Naive thymus-derived CD8-positive, alpha-beta T cell (primary cell): ENCODE data around the gene SMYD5. TPM values are rescaled to one million over a fixed set of nuclear protein-coding genes. Genes with fewer than 3 reads are reported as not detected.
"Not testable (repeated sequence)": the region's sequence is repeated elsewhere in the genome, so short reads cannot be mapped to it uniquely, and the experiment has no call there.

Experiments
- ATAC-seq, 2 donors: fragments of 150-1000 bp; cut with Tn5 transposase in 1 of 2; sonication (Bioruptor Pico), chemical (Tn5 transposase) in 1 of 2; 1 replicate in 1 of 2; 2 replicates in 1 of 2; pipeline ENCODE4 v1.10.0; 2021; ENCODE audit warnings: mild to moderate bottlenecking in 2 of 2, moderate library complexity in 2 of 2
- POLR2A ChIA-PET: fragments of 350-600 bp; sonication (Branson Sonifier 250); formaldehyde crosslinking; loops from one replicate; lab custom pipeline; 2021; ENCODE audit warnings: antibody characterized with exemption; lab: Charles Lee
- DNase-seq, 10 donors: peaks; one replicate each; pipeline versions ENCODE4 v3.0.0 to v3.0.0-alpha.2; 2020 to 2022
- H3K27ac Mint-ChIP-seq, 10 donors: one replicate each; pipeline ENCODE4 v1.8.0; 2020 to 2022; ENCODE audit warnings: mild to moderate bottlenecking in 10 of 10, mixed read lengths in 10 of 10, moderate library complexity in 4 of 10, inconsistent platforms in 1 of 10
- H3K27me3 Mint-ChIP-seq, 5 donors: one replicate each; pipeline ENCODE4 v1.8.0; 2021 to 2022; ENCODE audit warnings: mixed read lengths in 5 of 5
- H3K36me3 Mint-ChIP-seq, 3 donors: one replicate each; pipeline ENCODE4 v1.8.0; 2020 to 2022; ENCODE audit warnings: mixed read lengths in 3 of 3, mild to moderate bottlenecking in 2 of 3, inconsistent platforms in 1 of 3
- H3K4me1 Mint-ChIP-seq, 4 donors: one replicate each; pipeline ENCODE4 v1.8.0; 2021 to 2022; ENCODE audit warnings: mixed read lengths in 4 of 4
- H3K4me3 Mint-ChIP-seq, 10 donors: one replicate each; pipeline ENCODE4 v1.8.0; 2020 to 2022; ENCODE audit warnings: mild to moderate bottlenecking in 10 of 10, mixed read lengths in 10 of 10, moderate library complexity in 6 of 10, inconsistent platforms in 1 of 10
- H3K9me3 Mint-ChIP-seq, 9 donors: one replicate each; pipeline ENCODE4 v1.8.0; 2020 to 2022; ENCODE audit warnings: mixed read lengths in 9 of 9, mild to moderate bottlenecking in 3 of 9, inconsistent platforms in 1 of 9, moderate library complexity in 1 of 9
- polyA plus RNA-seq, 3 donors: library from polyadenylated mRNA; unstranded; fragments of 300-500 nt; fragmentation: Illumina TruSeq; gene quantifications; one replicate each; pipeline ENCODE4 v1.2.3, GENCODE V29; 2021
- total RNA-seq, 8 experiments: library from RNA in 2 of 8; stranded (reverse) in 2 of 8; gene quantifications; one replicate each; pipeline ENCODE4 v1.2.3 and lab custom pipeline; 2021 to 2026

SMYD5 gene
- total and polyA plus RNA-seq, 5 experiments from 2014 or later, result 22.7 to 56.3 (median 28.3) TPM

- peak in 3 of 10 donors; percentile 17 to 72 (median 18) for DNase-seq
- Mint-ChIP-seq H3K9me3 (no peaks in the 10 kb centered on the region), H3K27me3 (no peaks in the 10 kb centered on the region), H3K4me1 (peaks cover 7 to 13% (median 9%) of the 10 kb centered on the region in 4 donors), H3K36me3 (peaks cover 0 to 39% (median 0%) of the 10 kb centered on the region in 3 donors), H3K4me3 (no peak overlapping the region), H3K27ac (peak overlapping the region in 5 of 10 donors; percentile 32 to 87 (median 43))
- POLR2A ChIA-PET, result interaction anchor here (1.4 to 1.5 kb wide), 2 partner anchors 24 to 33 kb away, joined by 3 to 4 read pairs; partner anchors contain the start of gene PRADC1
- no peak for ATAC-seq
These were observed 43.5 kb downstream of the SMYD5 start for GRCh38 chr2:73257425-73258125.

- DNase-seq, result no peak
- H3K9me3 Mint-ChIP-seq, result no peaks in the 10 kb centered on the region
- peaks cover 0 to 36% (median 0%) of the 10 kb centered on the region in 3 donors for H3K36me3 Mint-ChIP-seq
- POLR2A ChIA-PET, result interaction anchor here (1.5 kb wide), 1 partner anchor 25 kb away, joined by 3 read pairs; the partner anchor contains the start of gene PRADC1
- H3K27me3 Mint-ChIP-seq, result no peaks in the 10 kb centered on the region
- H3K27ac Mint-ChIP-seq, result peak overlapping the region in 2 of 10 donors; percentile 32 to 87
- H3K4me1 Mint-ChIP-seq, result peaks cover 7 to 13% (median 8%) of the 10 kb centered on the region in 4 donors
- no peak for ATAC-seq
- H3K4me3 Mint-ChIP-seq, result no peak overlapping the region
These were observed 44.3 kb downstream of the SMYD5 start for GRCh38 chr2:73258186-73258912.

DNA sequence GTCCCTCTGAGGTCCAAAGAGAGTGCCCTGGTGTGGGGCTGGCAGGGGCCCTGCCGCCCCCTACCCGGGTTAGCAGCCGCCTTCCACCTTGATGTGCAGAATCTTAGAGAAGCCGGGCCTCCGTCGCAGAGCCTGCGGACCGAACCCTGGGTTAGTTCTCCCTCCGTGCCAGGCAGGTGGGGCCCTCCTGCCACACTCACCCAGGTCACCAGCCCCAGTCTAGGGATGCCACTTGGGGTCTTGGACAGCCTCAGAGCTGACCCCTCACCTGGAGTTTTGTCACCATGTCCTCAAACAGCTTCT, 44.8 kb downstream of the SMYD5 start:
- peaks cover 7 to 13% (median 8%) of the 10 kb centered on the region in 4 donors for H3K4me1 Mint-ChIP-seq
- peaks cover 0 to 34% (median 2%) of the 10 kb centered on the region in 3 donors for H3K36me3 Mint-ChIP-seq
- DNase-seq (no peak), ATAC-seq (no peak)
- no peak overlapping the region for H3K4me3 Mint-ChIP-seq
- no peaks in the 10 kb centered on the region for H3K9me3 Mint-ChIP-seq
- H3K27me3 Mint-ChIP-seq, result no peaks in the 10 kb centered on the region
- H3K27ac Mint-ChIP-seq, result peak overlapping the region in 2 of 10 donors; percentile 75 to 76
- POLR2A ChIA-PET, result no interaction called here

GRCh38 chr2:73259276-73259675, 45.2 kb downstream of the SMYD5 start:
- Mint-ChIP-seq H3K9me3 (no peaks in the 10 kb centered on the region), H3K36me3 (peaks cover 0 to 32% (median 2%) of the 10 kb centered on the region in 3 donors), H3K4me1 (peaks cover 7 to 13% (median 8%) of the 10 kb centered on the region in 4 donors), H3K27me3 (no peaks in the 10 kb centered on the region), H3K27ac (peak overlapping the region in 3 of 10 donors; percentile 75 to 80 (median 76)), H3K4me3 (no peak overlapping the region)
- ATAC-seq, result no peak
- DNase-seq, result no peak
- POLR2A ChIA-PET, result no interaction called here

DNA sequence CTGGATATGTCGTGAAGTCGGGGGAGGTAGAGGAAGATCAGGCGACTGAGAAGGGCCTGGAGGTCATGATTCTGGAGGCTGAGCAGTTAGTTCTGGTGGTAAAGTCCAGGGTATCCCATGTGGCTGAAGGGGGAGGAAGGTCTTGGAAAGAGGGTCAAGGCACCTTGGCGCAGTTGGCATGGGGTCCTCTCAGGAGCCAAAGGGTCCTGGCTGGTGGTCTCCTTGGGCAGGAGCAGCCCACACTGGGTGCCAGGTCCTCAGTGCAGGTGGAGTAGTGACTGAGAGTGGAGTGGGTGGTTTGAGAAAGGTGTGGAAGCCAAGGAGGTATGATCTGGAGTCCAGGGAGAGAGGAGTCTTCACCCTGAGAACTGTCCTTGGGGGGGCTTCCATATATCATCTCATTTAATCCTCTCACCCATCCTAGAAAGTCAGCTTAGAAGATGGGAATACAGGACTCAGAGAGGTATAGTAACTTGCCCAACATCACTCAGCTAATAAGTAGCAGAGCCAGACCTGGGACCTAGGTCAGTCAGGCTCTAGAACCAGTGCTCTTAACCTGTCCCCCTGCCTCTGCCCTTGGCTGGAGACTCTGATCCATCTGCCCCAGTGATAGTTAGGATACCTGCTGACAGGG, 45.8 kb downstream of the SMYD5 start:
- Mint-ChIP-seq H3K4me1 (peaks cover 7 to 13% (median 8%) of the 10 kb centered on the region in 4 donors), H3K27me3 (no peaks in the 10 kb centered on the region), H3K27ac (peak overlapping the region in 3 of 10 donors; percentile 75 to 80 (median 76)), H3K36me3 (peaks cover 0 to 29% (median 2%) of the 10 kb centered on the region in 3 donors), H3K4me3 (no peak overlapping the region), H3K9me3 (no peaks in the 10 kb centered on the region)
- DNase-seq (no peak), ATAC-seq (no peak)
- POLR2A ChIA-PET, result no interaction called here

DNA sequence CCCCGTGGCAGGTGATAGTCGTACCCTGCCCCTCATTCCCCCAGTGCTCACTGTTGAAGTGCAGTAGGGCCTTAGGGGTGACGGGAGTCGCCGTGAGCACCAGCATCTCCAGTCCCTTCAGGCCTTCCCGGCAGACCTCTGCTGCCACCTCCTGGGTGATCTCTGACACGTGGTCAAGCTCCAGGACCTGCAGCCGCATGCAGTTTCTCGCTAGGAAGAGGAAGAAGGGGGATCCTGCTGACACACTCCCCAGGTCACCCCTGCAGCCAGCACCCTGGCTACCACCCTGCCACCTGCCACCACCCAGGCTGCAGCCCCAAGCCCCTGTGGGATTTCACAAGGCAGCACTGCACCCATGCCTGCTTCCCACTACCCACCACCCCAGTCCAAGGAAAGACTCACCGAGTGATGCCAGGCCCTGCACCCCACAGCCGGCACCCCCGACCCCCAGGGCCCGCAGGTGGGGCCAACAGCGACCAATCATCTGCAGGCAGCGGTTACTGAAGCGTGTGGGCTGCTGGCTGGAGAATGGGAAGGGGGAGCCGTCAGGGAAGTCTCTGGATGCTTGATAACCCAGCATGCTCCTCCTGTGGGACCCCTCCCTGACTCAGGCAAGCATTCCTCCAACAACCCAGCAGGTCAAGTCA, 46.4 kb downstream of the SMYD5 start:
- POLR2A ChIA-PET, result no interaction called here
- DNase-seq (no peak), ATAC-seq (no peak)
- Mint-ChIP-seq H3K9me3 (no peaks in the 10 kb centered on the region), H3K4me1 (peaks cover 7 to 13% (median 8%) of the 10 kb centered on the region in 4 donors), H3K27me3 (no peaks in the 10 kb centered on the region), H3K27ac (no peak overlapping the region), H3K4me3 (no peak overlapping the region), H3K36me3 (peaks cover 0 to 29% (median 2%) of the 10 kb centered on the region in 3 donors)

GRCh38 chr2:73262108-73262651, 48.1 kb downstream of the SMYD5 start:
- no peak for DNase-seq
- H3K4me3 Mint-ChIP-seq, result no peak overlapping the region
- no peak for ATAC-seq
- H3K36me3 Mint-ChIP-seq, result peaks cover 0 to 34% (median 2%) of the 10 kb centered on the region in 3 donors
- POLR2A ChIA-PET, result interaction anchor here (0.6 kb wide), 1 partner anchor 28 kb away, joined by 3 read pairs; no protein-coding TSS in a partner anchor
- H3K4me1 Mint-ChIP-seq, result peaks cover 5 to 15% (median 12%) of the 10 kb centered on the region in 4 donors
- H3K27me3 Mint-ChIP-seq, result no peaks in the 10 kb centered on the region
- H3K27ac Mint-ChIP-seq, result peak overlapping the region in 1 of 10 donors; percentile 24
- H3K9me3 Mint-ChIP-seq, result no peaks in the 10 kb centered on the region

DNA sequence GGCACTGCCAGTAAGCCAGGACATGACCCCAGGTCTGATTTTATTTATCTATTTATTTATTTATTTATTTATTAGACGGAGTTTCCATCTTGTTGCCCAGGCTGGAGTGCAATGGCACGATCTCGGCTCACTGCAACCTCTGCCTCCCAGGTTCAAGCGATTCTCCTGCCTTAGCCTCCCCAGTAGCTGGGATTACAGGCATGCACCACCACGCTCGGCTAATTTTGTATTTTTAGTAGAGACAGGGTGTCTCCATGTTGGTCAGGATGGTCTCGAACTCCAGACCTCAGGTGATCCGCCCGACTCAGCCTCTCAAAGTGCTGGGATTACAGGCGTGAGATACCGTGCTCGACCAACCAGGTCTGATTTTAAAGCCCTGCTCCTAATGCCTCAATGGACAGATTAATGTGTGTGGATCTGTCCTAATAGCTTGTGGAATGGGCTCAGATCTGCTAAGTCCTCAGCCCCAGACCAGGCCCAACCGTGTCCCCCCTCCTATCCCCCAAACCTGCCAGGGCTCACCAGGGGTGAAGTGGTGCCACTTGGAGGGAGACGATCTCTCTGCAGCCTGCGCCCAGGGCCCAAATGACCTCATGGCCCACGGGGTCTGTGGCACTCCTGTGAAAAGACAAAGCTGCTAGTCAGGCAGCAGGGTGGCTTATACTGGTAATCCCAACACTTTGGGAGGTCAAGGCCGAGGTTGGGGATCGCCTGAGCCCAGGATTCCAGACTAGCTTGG, 48.8 kb downstream of the SMYD5 start:
- POLR2A ChIA-PET, result interaction anchor here (0.6 kb wide), 1 partner anchor 27 kb away, joined by 3 read pairs; no protein-coding TSS in a partner anchor
- Mint-ChIP-seq H3K4me1 (peaks cover 8 to 15% (median 14%) of the 10 kb centered on the region in 4 donors), H3K36me3 (peaks cover 0 to 34% (median 2%) of the 10 kb centered on the region in 3 donors)
- H3K27me3 Mint-ChIP-seq, H3K9me3 Mint-ChIP-seq, H3K27ac Mint-ChIP-seq, DNase-seq, ATAC-seq, H3K4me3 Mint-ChIP-seq: not testable (repeated sequence)

- POLR2A ChIA-PET, result no interaction called here
- peaks cover 0 to 38% (median 2%) of the 10 kb centered on the region in 3 donors for H3K36me3 Mint-ChIP-seq
These were observed 49.7 kb downstream of the SMYD5 start for GRCh38 chr2:73263540-73264331.

DNA sequence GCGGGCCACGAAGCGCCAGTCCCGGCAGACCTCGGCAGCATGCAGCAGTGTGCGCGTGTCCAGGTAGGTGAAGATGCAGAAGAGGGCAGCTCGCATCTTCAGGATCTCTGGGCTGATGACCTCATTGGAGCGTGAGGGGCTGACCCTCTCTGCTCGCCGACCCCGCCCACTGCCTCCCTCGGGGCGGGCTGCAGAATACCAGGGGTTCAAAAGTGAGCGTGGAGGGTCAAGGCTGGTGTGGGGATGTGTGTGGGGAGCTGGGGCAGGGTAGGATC, 50.2 kb downstream of the SMYD5 start:
- H3K4me3 Mint-ChIP-seq, result no peak overlapping the region
- ATAC-seq (no peak), DNase-seq (no peak)
- POLR2A ChIA-PET, result no interaction called here
- H3K27ac Mint-ChIP-seq, result no peak overlapping the region
- H3K27me3 Mint-ChIP-seq, result no peaks in the 10 kb centered on the region
- H3K9me3 Mint-ChIP-seq, result no peaks in the 10 kb centered on the region
- H3K36me3 Mint-ChIP-seq, result peaks cover 0 to 32% (median 2%) of the 10 kb centered on the region in 3 donors
- peaks cover 13 to 21% (median 18%) of the 10 kb centered on the region in 4 donors for H3K4me1 Mint-ChIP-seq

More at GRCh38 chr2:73263540-73264331, 49.7 kb downstream of the SMYD5 start:
- H3K27me3 Mint-ChIP-seq, result no peaks in the 10 kb centered on the region
- H3K9me3 Mint-ChIP-seq, result no peaks in the 10 kb centered on the region
- H3K4me3 Mint-ChIP-seq, result no peak overlapping the region
- H3K4me1 Mint-ChIP-seq, result peaks cover 13 to 23% (median 18%) of the 10 kb centered on the region in 4 donors
- ATAC-seq, result no peak
- no peak for DNase-seq
- no peak overlapping the region for H3K27ac Mint-ChIP-seq

GRCh38 chr2:73264783-73265182, 50.7 kb downstream of the SMYD5 start:
- no peak overlapping the region for H3K4me3 Mint-ChIP-seq
- no peak overlapping the region for H3K27ac Mint-ChIP-seq
- peaks cover 0 to 29% (median 2%) of the 10 kb centered on the region in 3 donors for H3K36me3 Mint-ChIP-seq
- ATAC-seq (no peak), DNase-seq (no peak)
- no peaks in the 10 kb centered on the region for H3K9me3 Mint-ChIP-seq
- peaks cover 0 to 1% (median 0%) of the 10 kb centered on the region in 5 donors for H3K27me3 Mint-ChIP-seq
- POLR2A ChIA-PET, result no interaction called here
- H3K4me1 Mint-ChIP-seq, result peaks cover 15 to 23% (median 20%) of the 10 kb centered on the region in 4 donors
